Astrocyte of the cerebellum (primary cell): ENCODE measurements around the gene PCED1B.

Experiments used
- DNase-seq: peaks from one replicate; pipeline ENCODE4 v3.0.0-alpha.2; 2011; ENCODE audit warnings: low read depth
- H3K4me3 ChIP-seq: 2 replicates; pipeline ENCODE4 v1.5.1; 2011; ENCODE audit warnings: mild to moderate bottlenecking, low read depth, low read length, moderate library complexity
- CTCF ChIP-seq: IDR thresholded peaks from 2 replicates; pipeline ENCODE4 v1.5.1; 2012; ENCODE audit warnings: low read length, low read depth, moderate library complexity, mild to moderate bottlenecking; ENCODE audit errors: missing control alignments
- in situ Hi-C: cut with HindIII; loops from 2 replicates; pipeline ENCODE4 v1.10.0; 2017; ENCODE audit warnings: low sequenced_read_pairs

The PCED1B gene

GRCh38 chr12:47098099-47098498, 18.7 kb downstream of the PCED1B start:
- in situ Hi-C loops = no loop called here
- no peak for DNase-seq
- no peak overlapping the region for H3K4me3 ChIP-seq
- no peak for TF ChIP-seq CTCF

GRCh38 chr12:47099610-47100009, 20.2 kb downstream of the PCED1B start:
- no peak for DNase-seq
- no peak overlapping the region for H3K4me3 ChIP-seq
- in situ Hi-C loops = no loop called here
- no peak for TF ChIP-seq CTCF

- DNase-seq = no peak
- in situ Hi-C loops = no loop called here
- no peak overlapping the region for H3K4me3 ChIP-seq
- no peak for TF ChIP-seq CTCF
Observed at GRCh38 chr12:47100160-47100559, 20.7 kb downstream of the PCED1B start.

GRCh38 chr12:47102406-47102805, 23.0 kb downstream of the PCED1B start:
- in situ Hi-C loops = no loop called here
- H3K4me3 ChIP-seq = no peak overlapping the region
- no peak for DNase-seq
- TF ChIP-seq CTCF = no peak

GRCh38 chr12:47102845-47103651, 23.6 kb downstream of the PCED1B start:
- in situ Hi-C loops = no loop called here
- no peak for TF ChIP-seq CTCF
- H3K4me3 ChIP-seq = no peak overlapping the region
- no peak for DNase-seq

- DNase-seq = no peak
- no peak overlapping the region for H3K4me3 ChIP-seq
- no peak for TF ChIP-seq CTCF
- in situ Hi-C loops = no loop called here
Observed at GRCh38 chr12:47105914-47106674, 26.7 kb downstream of the PCED1B start.
